Brain microvascular endothelial cell (primary cell): Measurements from ENCODE around the gene CYSTM1.

Experiments used
- DNase-seq: peaks from one replicate; pipeline ENCODE4 v3.0.0-alpha.2; 2020
- H3K27ac ChIP-seq: fragments of 250-450 bp; sonication (Bioruptor Pico); 2 replicates; pipeline ENCODE4 v1.5.1; 2020; ENCODE audit warnings: mild to moderate bottlenecking, moderate library complexity
- H3K27me3 ChIP-seq: fragments of 250-450 bp; sonication (Bioruptor Pico); replicated peaks from 2 replicates; pipeline ENCODE4 v1.5.1; 2020; ENCODE audit warnings: mild to moderate bottlenecking
- H3K36me3 ChIP-seq: fragments of 250-450 bp; sonication (Bioruptor Pico); replicated peaks from 2 replicates; pipeline ENCODE4 v1.5.1; 2020; ENCODE audit warnings: mild to moderate bottlenecking
- H3K4me3 ChIP-seq: 2 replicates; pipeline ENCODE4 v1.5.1; 2011; ENCODE audit warnings: low read depth, mild to moderate bottlenecking, control low read depth, low read length, moderate library complexity
- CTCF ChIP-seq: IDR thresholded peaks from 2 replicates; pipeline ENCODE4 v1.5.1; 2011; ENCODE audit warnings: low read depth, mild to moderate bottlenecking, moderate library complexity, low read length, control low read depth, inconsistent platforms; ENCODE audit errors: missing control alignments
- in situ Hi-C: cut with HindIII; loops from 2 replicates; pipeline ENCODE4 v1.10.0; 2017; ENCODE audit warnings: low sequenced_read_pairs, low pct_ligation_motif_present

Gene CYSTM1

DNA sequence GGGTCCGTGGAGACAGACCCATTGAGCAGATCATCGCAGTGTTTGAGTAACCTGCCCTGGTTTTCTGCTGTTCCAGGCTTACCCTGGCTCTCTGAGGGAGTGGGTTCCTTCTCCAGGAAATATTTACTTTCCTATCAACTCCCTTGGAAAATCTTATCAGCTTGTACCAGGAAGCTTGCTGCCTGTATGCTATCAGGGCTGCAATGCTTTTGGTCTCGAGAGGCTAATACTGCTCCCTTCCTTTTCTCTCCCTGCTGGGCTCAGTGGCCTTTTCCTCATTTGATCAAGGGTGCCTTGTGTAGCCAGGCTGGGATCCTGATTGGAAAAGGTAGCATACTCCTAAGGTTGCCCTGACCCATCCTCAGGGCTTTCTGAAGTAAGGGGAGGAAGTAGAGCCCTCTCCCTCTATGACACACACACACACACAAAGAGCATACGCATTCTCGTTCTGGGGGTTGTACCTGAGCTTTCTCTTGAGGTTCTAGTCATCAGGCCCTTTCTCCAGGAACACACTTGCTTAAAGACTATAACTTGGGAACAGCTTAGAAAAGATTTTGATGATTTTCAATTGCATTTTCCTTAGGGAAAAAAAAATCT, 41.6 kb downstream of the CYSTM1 start:
- no peaks in the 10 kb centered on the region for H3K36me3 ChIP-seq
- TF ChIP-seq CTCF: no peak
- no peak for DNase-seq
- H3K27me3 ChIP-seq: no peaks in the 10 kb centered on the region
- H3K4me3 ChIP-seq: no peak overlapping the region
- no peak overlapping the region for H3K27ac ChIP-seq
- in situ Hi-C loops: no loop called here

DNA sequence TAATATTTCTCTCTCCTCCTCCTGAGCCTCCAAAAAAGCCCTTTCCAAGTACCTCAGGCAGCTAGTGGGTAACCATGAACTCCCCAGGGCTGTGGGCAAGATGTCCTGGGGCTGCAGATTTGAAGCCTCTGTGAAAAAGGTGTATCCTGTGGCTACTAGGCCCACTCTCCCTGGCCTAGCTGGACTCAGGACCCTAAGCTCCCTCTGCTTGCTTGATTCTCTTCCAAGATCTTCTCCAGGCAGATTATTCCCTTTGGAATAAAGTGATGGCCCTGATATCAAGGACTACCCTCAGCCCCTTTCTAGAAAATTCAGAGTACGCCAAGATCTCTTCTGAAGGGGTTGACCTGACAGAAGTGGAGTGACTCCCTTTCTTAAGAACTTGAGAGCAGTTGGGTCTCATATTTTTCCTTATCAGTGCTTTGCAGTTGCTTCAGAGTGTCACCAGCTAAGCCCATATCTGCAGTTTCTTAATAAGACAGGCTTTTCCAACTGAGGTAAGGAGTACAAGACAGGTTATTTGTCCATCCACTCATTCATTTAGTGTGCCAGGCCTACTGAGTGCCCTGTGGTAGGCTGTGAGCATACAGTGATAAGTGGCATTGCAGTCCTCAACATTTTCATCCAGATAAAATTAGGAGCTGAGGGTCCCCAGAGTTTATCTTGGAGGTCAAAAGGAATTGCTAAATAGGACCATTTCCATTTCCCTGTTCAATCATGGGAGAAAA, 42.5 kb downstream of the CYSTM1 start:
- no peaks in the 10 kb centered on the region for H3K36me3 ChIP-seq
- H3K27ac ChIP-seq: no peak overlapping the region
- H3K4me3 ChIP-seq: no peak overlapping the region
- TF ChIP-seq CTCF: no peak
- no peaks in the 10 kb centered on the region for H3K27me3 ChIP-seq
- no peak for DNase-seq
- in situ Hi-C loops: no loop called here

DNA sequence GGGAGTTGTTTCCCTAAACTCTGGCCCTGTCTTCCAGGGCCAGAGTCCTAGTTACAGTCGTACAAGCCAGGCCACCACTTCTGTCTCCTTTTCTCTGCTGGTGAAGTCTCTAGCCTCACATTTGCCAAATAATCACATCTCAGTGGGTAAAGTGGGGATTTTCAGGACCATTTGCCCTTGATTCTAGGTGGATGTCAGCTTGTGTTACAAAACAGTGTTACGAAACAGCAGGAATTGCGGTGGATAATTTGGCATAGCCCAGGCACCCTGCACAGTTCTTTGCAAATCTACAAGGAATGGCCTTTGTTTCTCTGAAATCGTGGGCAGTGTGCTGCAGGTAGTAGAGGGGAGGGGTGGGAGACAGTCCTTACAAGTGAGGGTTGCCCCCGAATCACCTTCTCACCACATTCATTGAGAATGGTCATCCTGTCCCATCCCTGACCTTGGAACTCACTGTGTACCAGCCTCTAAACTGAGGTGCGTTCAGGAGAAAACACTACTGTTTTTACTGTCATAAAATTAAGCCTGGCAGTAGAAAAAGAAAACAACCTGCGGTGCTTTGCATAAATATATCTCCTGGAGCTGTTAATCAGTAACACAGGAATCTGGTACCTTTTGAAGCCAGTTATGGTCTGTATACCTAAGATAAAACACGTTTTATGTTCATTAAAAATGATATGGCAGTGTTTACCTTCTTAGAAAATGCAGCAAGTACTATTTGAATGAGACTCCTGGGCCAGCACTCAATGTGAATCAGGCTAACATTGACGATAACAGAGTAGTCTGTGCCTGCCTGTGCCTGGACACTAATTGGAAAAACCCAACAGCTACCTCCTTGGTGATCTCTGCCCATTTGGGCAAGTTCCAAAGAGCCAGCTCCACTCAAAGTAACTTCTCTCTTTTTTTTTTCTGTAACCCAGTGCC, 44.3 kb downstream of the CYSTM1 start:
- Histone ChIP-seq H3K36me3 (no peaks in the 10 kb centered on the region), H3K4me3 (no peak overlapping the region), H3K27me3 (no peaks in the 10 kb centered on the region), H3K27ac (no peak overlapping the region)
- no peak for DNase-seq
- no peak for TF ChIP-seq CTCF
- in situ Hi-C loops: no loop called here

DNA sequence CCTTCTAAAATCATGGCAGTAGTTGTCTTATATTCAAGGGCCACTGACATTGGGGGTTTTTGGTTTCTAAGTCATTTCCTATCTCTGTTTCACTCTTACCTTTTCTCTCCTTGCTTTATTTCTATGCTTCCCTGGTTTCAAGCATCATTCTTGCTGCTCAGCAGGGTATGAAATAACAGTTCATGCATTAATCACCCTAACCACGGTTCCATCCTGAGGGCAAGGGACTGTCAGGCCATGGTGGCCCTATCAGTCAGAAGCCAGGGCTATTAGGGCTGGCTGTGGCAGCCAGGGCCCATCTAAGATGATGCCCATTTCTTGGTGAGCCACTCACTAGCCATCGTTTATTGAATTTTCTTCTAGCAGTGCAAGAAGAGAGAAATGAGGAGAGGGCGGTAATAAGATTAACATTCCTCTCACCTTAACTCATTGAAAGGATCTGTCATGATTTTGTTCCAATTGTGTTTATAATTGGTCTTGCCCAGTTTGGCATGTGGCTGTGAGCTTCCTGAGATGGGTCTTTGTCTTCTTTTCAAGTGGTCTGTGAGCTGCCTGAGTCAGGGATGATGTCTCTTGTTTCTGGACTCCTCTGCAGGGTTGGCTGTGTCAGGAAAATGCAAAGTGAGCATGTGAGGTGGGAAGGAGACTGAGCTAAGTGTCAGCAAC, 45.2 kb downstream of the CYSTM1 start:
- TF ChIP-seq CTCF: no peak
- Histone ChIP-seq H3K36me3 (no peaks in the 10 kb centered on the region), H3K27me3 (no peaks in the 10 kb centered on the region), H3K4me3 (no peak overlapping the region), H3K27ac (no peak overlapping the region)
- no peak for DNase-seq
- in situ Hi-C loops: no loop called here

- in situ Hi-C loops: no loop called here
- no peak overlapping the region for H3K4me3 ChIP-seq
- H3K27me3 ChIP-seq: no peaks in the 10 kb centered on the region
- no peak overlapping the region for H3K27ac ChIP-seq
- H3K36me3 ChIP-seq: no peaks in the 10 kb centered on the region
- TF ChIP-seq CTCF: no peak
- DNase-seq: no peak
Measured at GRCh38 chr5:140220698-140221064, 45.7 kb downstream of the CYSTM1 start.
